ENCODE measurements around the gene MRPL27.

DNA sequence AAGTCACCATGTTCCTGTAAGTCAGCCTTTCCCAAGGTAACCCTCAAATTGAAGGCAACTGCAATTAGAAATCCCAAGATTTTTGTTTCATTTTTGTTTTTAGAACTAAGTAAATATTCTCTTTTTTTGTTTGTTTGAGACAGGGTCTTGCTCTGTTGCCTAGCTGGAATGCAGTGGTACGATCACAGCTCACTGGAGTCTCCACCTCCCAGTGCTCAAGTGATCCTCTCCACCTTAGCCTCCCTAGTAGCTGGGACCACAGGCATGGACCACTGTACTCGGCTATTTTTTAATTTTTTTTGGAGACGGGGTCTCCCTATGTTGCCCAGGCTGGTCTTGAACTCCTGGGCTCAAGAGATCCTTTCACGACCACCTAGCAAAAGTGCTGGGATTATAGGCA is 34.9 kb upstream of the MRPL27 start:
- TF ChIP-seq POLR2A (IDR thresholded peaks at IDR 0.05) (no peak), CTCF (IDR thresholded peaks at IDR 0.05) (no peak)

All from adrenal gland (tissue), 5 donors.